Endothelial cell of umbilical vein (primary cell): Measurements from ENCODE around the gene SERPINA6. TPM values are rescaled to one million over a fixed set of nuclear protein-coding genes. Genes with fewer than 3 reads are reported as not detected.

Source experiments
- BruUV-seq: library from RNA; stranded (reverse); fragments of 400-500 nt; replicated peaks from 2 replicates; lab custom pipeline; 2021; lab: Mats Ljungman, UMichigan
- CTCF ChIA-PET: fragments of 300-600, 350-600 bp; sonication (Branson Sonifier 250); formaldehyde crosslinking; loops from one replicate; lab custom pipeline; 2021; ENCODE audit warnings: antibody characterized with exemption, inconsistent platforms; lab: Charles Lee
- POLR2A ChIA-PET: fragments of 300-600, 350-600 bp; sonication (Branson Sonifier 250); formaldehyde crosslinking; loops from one replicate; lab custom pipeline; 2021; ENCODE audit warnings: antibody characterized with exemption, inconsistent platforms; lab: Charles Lee
- DNase-seq: peaks from one replicate; pipeline ENCODE4 v3.0.0-alpha.2; 2011; ENCODE audit warnings: low read depth, low spot score
- FAIRE-seq: peaks from 2 replicates; lab custom pipeline; 2011; peaks lifted over from hg19 to GRCh38; lab: Jason Lieb, UNC
- H2AFZ ChIP-seq: 2 replicates; pipeline ENCODE4 v1.6.0; 2012; ENCODE audit warnings: low read depth, low read length, control low read depth, inconsistent platforms
- H3K27ac ChIP-seq: 2 replicates; pipeline ENCODE4 v1.5.1; 2011; ENCODE audit warnings: low read depth, mild to moderate bottlenecking, control low read depth, low read length, moderate library complexity; ENCODE audit not compliant: insufficient read depth
- H3K27me3 ChIP-seq, 2 experiments: 2 replicates each; pipeline versions ENCODE4 v1.6.0 to v1.6.1; 2011; ENCODE audit warnings: low read length in 2 of 2, mixed read lengths in 1 of 2; ENCODE audit not compliant: control insufficient read depth in 2 of 2, insufficient read depth in 2 of 2
- H3K36me3 ChIP-seq, 2 experiments: 2 replicates in 1 of 2; 3 replicates in 1 of 2; pipeline ENCODE4 v1.5.1; 2011; ENCODE audit warnings: low read length in 2 of 2, mild to moderate bottlenecking in 1 of 2, moderate library complexity in 1 of 2; ENCODE audit not compliant: control insufficient read depth in 2 of 2, insufficient read depth in 2 of 2; ENCODE audit errors: extremely low read depth in 1 of 2
- H3K4me1 ChIP-seq: 3 replicates; pipeline ENCODE4 v1.5.1; 2011; ENCODE audit warnings: mild to moderate bottlenecking, low read length; ENCODE audit not compliant: control insufficient read depth, insufficient read depth; ENCODE audit errors: extremely low read depth
- H3K4me2 ChIP-seq: 2 replicates; pipeline ENCODE4 v1.6.1; 2011; ENCODE audit warnings: low read length, control low read depth, mixed read lengths; ENCODE audit not compliant: insufficient read depth
- H3K4me3 ChIP-seq, 3 experiments: fragments of 200-600 bp in 1 of 3; sonication (generic), shearing (Covaris generic) in 1 of 3; replicated peaks in 1 of 3; 2 replicates each; pipeline ENCODE4 v1.5.1; 2011 to 2016; ENCODE audit warnings: control low read depth in 3 of 3, low read length in 3 of 3, mild to moderate bottlenecking in 2 of 3, inconsistent platforms in 1 of 3, low read depth in 1 of 3, moderate library complexity in 1 of 3; ENCODE audit not compliant: insufficient read depth in 1 of 3
- H3K79me2 ChIP-seq: 2 replicates; pipeline ENCODE4 v1.6.0; 2012; ENCODE audit warnings: low read length, inconsistent platforms; ENCODE audit not compliant: control insufficient read depth, insufficient read depth
- H3K9ac ChIP-seq: replicated peaks from 2 replicates; pipeline ENCODE3; 2011; ENCODE audit warnings: low read length, control low read depth; ENCODE audit not compliant: insufficient read depth; ENCODE audit errors: extremely low read depth
- H3K9me1 ChIP-seq: replicated peaks from 3 replicates; pipeline ENCODE4 v1.6.0; 2011; ENCODE audit warnings: mild to moderate bottlenecking, low read length; ENCODE audit not compliant: control insufficient read depth, insufficient read depth; ENCODE audit errors: extremely low read depth
- H3K9me3 ChIP-seq: replicated peaks from 2 replicates; pipeline ENCODE4 v1.5.1; 2012; ENCODE audit warnings: low read length, inconsistent platforms; ENCODE audit not compliant: control insufficient read depth, insufficient read depth
- H4K20me1 ChIP-seq: replicated peaks from 2 replicates; pipeline ENCODE3; 2011; ENCODE audit warnings: mild to moderate bottlenecking, low read length; ENCODE audit not compliant: control insufficient read depth, insufficient read depth; ENCODE audit errors: extremely low read depth
- EZH2 ChIP-seq: IDR thresholded peaks from 2 replicates; pipeline ENCODE4 v1.6.1; 2012; ENCODE audit warnings: borderline replicate concordance, low read depth, mild to moderate bottlenecking, moderate library complexity, low read length, inconsistent platforms; ENCODE audit not compliant: severe bottlenecking
- FOS ChIP-seq: IDR thresholded peaks from 2 replicates; pipeline ENCODE4 v1.6.1; 2011; ENCODE audit warnings: mild to moderate bottlenecking, low read length, moderate library complexity, borderline replicate concordance; ENCODE audit not compliant: insufficient read depth
- GATA2 ChIP-seq: IDR thresholded peaks from 2 replicates; pipeline ENCODE4 v1.7.0; 2011; ENCODE audit warnings: low read depth, mild to moderate bottlenecking, moderate library complexity, mixed read lengths, low read length; ENCODE audit not compliant: insufficient read length, insufficient read depth
- JUN ChIP-seq: IDR thresholded peaks from 2 replicates; pipeline ENCODE4 v1.6.1; 2011; ENCODE audit warnings: borderline replicate concordance, low read depth; ENCODE audit not compliant: insufficient read length, insufficient read depth
- MYC ChIP-seq: IDR thresholded peaks from one replicate; pipeline ENCODE4 v1.6.1; 2011; ENCODE audit warnings: mild to moderate bottlenecking, low read depth, low read length
- POLR2A ChIP-seq: IDR thresholded peaks from 2 replicates; pipeline ENCODE4 v1.6.1; 2012; ENCODE audit warnings: low read depth, mild to moderate bottlenecking, control low read depth, low read length
- POLR2AphosphoS5 ChIP-seq: IDR thresholded peaks from 2 replicates; pipeline ENCODE4 v1.6.1; 2012; ENCODE audit warnings: low read depth, mild to moderate bottlenecking, control low read depth, low read length, moderate library complexity; ENCODE audit not compliant: insufficient read depth
- dilution Hi-C: fragments of 300-500 bp; cut with MboI; formaldehyde crosslinking; loops from one replicate; pipeline ENCODE4 v1.15.0; 2019; ENCODE audit warnings: low sequenced_read_pairs; ENCODE audit not compliant: extremely low pct_ligation_motif_present
- intact Hi-C: fragments of 100-400 bp; cut with micrococcal nuclease; formaldehyde crosslinking; loops from one replicate; pipeline ENCODE4 v1.10.0; 2022
- polyA plus RNA-seq, 4 experiments: library from polyadenylated mRNA; depleted of rRNA in 3 of 4; stranded (reverse) in 3 of 4; unstranded in 1 of 4; fragments of >200 nt; gene quantifications; 2 replicates each; pipeline versions ENCODE4 v1.2.1 to v1.2.3, GENCODE V29; 2011 to 2012; ENCODE audit warnings: missing spikeins in 1 of 4
- total RNA-seq: library from RNA; stranded (reverse); gene quantifications from 2 replicates; pipeline ENCODE4 v1.2.3, GENCODE V29; 2021
- TF ChIP-seq, protein P1 (sequence below): IDR thresholded peaks from 2 replicates; pipeline ENCODE4 v1.6.1; 2011; ENCODE audit not compliant: insufficient read depth, insufficient read length
- TF ChIP-seq, protein P2 (sequence below), 2 donors: IDR thresholded peaks; 1 replicate in 1 of 2; 2 replicates in 1 of 2; pipeline ENCODE4 v1.5.1; 2011; ENCODE audit warnings: low read length in 2 of 2, mild to moderate bottlenecking in 2 of 2, moderate library complexity in 2 of 2, control low read depth in 1 of 2, inconsistent platforms in 1 of 2, low read depth in 1 of 2; ENCODE audit not compliant: insufficient read depth in 1 of 2; ENCODE audit errors: extremely low read depth in 1 of 2

SERPINA6 gene
- total and polyA plus RNA-seq, 2 donors (not counting 3 experiments of a cell fraction or from before 2014, with no cell fraction given): not detected

DNA sequence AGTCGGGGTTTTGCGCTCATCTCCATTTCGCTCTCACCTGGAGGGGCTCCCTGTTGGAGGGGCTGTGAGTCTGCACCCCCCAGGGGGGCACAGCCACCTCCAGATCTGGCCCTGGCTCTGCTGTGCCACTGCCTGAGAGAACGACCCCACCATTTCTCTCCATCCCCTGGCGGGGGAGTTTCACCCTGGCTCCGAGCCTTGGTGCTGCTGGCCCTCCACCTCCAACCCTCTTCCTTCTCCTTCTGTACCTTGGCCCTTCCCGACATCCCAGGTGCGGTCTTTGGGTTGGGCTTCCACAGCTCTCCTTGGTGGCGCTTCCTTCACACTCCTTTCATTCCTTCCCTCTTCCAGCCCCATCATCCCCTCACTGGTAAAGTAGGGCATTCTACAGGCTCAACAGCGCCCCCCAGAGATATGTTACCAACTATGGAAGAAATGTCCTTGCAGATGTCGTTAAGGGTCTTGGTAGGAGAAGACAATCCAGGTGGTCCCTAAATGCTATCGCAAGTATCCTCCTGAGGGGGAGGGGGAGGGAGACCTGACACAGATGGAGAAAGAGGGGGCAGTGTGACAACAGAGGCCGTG is 49.0 kb upstream of the SERPINA6 start:
- no peak overlapping the region for H3K4me3 ChIP-seq
- H4K20me1 ChIP-seq: no peaks in the 10 kb centered on the region
- TF ChIP-seq EZH2 (no peak), FOS (no peak), POLR2A (no peak), POLR2AphosphoS5 (no peak), GATA2 (no peak), MYC (no peak), JUN (no peak)
- TF ChIP-seq, protein P1, sequence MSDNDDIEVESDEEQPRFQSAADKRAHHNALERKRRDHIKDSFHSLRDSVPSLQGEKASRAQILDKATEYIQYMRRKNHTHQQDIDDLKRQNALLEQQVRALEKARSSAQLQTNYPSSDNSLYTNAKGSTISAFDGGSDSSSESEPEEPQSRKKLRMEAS: no peak
- TF ChIP-seq, protein P2, sequence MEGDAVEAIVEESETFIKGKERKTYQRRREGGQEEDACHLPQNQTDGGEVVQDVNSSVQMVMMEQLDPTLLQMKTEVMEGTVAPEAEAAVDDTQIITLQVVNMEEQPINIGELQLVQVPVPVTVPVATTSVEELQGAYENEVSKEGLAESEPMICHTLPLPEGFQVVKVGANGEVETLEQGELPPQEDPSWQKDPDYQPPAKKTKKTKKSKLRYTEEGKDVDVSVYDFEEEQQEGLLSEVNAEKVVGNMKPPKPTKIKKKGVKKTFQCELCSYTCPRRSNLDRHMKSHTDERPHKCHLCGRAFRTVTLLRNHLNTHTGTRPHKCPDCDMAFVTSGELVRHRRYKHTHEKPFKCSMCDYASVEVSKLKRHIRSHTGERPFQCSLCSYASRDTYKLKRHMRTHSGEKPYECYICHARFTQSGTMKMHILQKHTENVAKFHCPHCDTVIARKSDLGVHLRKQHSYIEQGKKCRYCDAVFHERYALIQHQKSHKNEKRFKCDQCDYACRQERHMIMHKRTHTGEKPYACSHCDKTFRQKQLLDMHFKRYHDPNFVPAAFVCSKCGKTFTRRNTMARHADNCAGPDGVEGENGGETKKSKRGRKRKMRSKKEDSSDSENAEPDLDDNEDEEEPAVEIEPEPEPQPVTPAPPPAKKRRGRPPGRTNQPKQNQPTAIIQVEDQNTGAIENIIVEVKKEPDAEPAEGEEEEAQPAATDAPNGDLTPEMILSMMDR (IDR thresholded peaks at IDR 0.05; ENCODE audit: extremely low read depth in 1 of 2, insufficient read depth in 1 of 2, low read depth in 1 of 2, low read length in 2 of 2): no peak
- intact Hi-C loops: no loop called here
- H3K79me2 ChIP-seq: no peaks in the 10 kb centered on the region
- no peaks in the 10 kb centered on the region for H3K36me3 ChIP-seq
- H3K9ac ChIP-seq: no peak overlapping the region
- no peaks in the 10 kb centered on the region for H3K27me3 ChIP-seq
- ChIA-PET CTCF (no interaction called here), POLR2A (no interaction called here)
- H3K4me2 ChIP-seq: no peak overlapping the region
- dilution Hi-C loops: no loop called here
- FAIRE-seq: no peak
- H3K27ac ChIP-seq: no peak overlapping the region
- no peak overlapping the region for H2AFZ ChIP-seq
- DNase-seq: no peak
- no peaks in the 10 kb centered on the region for H3K9me3 ChIP-seq
- no TSS peak for BruUV-seq
- no peaks in the 10 kb centered on the region for H3K9me1 ChIP-seq
- H3K4me1 ChIP-seq: no peaks in the 10 kb centered on the region
